ENCODE data around the gene ANKFY1.
"Not testable (repeated sequence)": the region's sequence is repeated elsewhere in the genome, so short reads cannot be mapped to it uniquely, and the experiment has no call there.

Gene ANKFY1

GRCh38 chr17:4150096-4150495 lies 113.7 kb downstream of the ANKFY1 start:
- no peak for ATAC-seq (replicated peaks; ENCODE audit: extremely low read depth, poor library complexity, severe bottlenecking)
- no peaks in the 10 kb centered on the region for H3K9me3 Mint-ChIP-seq

DNA sequence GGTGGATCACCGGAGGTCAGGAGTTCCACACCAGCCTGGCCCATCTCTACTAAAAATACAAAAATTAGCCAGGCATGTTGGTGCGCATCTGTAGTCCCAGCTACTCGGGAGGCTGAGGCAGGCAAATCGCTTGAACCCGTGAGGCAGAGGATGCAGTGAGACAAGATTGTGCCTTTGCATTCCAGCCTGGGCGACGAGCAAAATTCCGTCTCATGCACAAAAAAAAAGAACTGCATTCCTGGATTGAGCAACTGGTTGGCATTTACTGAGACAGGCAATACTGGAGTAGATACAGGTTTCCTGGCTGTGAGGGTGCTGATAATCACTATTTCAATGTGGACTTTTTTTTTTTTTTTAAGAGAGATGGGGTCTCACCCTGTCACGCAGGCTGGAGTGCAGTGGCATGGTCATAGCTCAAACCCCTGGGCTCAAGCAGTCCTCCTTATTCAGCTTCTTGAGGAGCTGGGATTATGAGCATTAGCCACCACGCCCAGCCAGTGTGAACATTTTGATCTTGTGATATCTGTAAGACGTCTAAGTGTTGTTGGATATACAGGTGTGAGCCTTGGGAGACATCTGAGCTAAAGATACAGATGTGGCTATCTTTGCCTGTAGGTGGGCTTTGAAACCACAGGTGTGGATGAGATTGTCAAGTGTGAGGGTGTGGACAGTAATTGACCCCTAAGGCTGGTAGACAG lies 115.0 kb downstream of the ANKFY1 start:
- H3K36me3 Mint-ChIP-seq (ENCODE audit: insufficient read depth), result peaks cover 4% of the 10 kb centered on the region
- no peaks in the 10 kb centered on the region for H3K9me3 Mint-ChIP-seq
- no peak for ATAC-seq (replicated peaks; ENCODE audit: extremely low read depth, poor library complexity, severe bottlenecking)
- H3K4me1 Mint-ChIP-seq, result peaks cover 13% of the 10 kb centered on the region
- no peak overlapping the region for H3K4me3 Mint-ChIP-seq
- H3K27ac Mint-ChIP-seq (ENCODE audit: low read depth), result no peak overlapping the region
- no peak for DNase-seq (ENCODE audit: low spot score in 2 of 2)
- no peaks in the 10 kb centered on the region for H3K27me3 Mint-ChIP-seq

More at GRCh38 chr17:4150096-4150495, 113.7 kb downstream of the ANKFY1 start:
- Mint-ChIP-seq H3K27me3 (no peaks in the 10 kb centered on the region), H3K36me3 (ENCODE audit: insufficient read depth) (no peaks in the 10 kb centered on the region), H3K27ac (ENCODE audit: low read depth) (no peak overlapping the region), H3K4me1 (peaks cover 4% of the 10 kb centered on the region), H3K4me3 (no peak overlapping the region)
- DNase-seq (ENCODE audit: low spot score in 2 of 2), result no peak

GRCh38 chr17:4147751-4148310 lies 115.9 kb downstream of the ANKFY1 start:
- no peaks in the 10 kb centered on the region for H3K27me3 Mint-ChIP-seq
- peaks cover 13% of the 10 kb centered on the region for H3K36me3 Mint-ChIP-seq (ENCODE audit: insufficient read depth)
- no peak overlapping the region for H3K4me3 Mint-ChIP-seq
- no peak for ATAC-seq (replicated peaks; ENCODE audit: extremely low read depth, poor library complexity, severe bottlenecking)
- no peak overlapping the region for H3K27ac Mint-ChIP-seq (ENCODE audit: low read depth)
- H3K4me1 Mint-ChIP-seq, result peaks cover 10% of the 10 kb centered on the region
- DNase-seq (ENCODE audit: low spot score in 2 of 2), result no peak
- H3K9me3 Mint-ChIP-seq, result no peaks in the 10 kb centered on the region

DNA sequence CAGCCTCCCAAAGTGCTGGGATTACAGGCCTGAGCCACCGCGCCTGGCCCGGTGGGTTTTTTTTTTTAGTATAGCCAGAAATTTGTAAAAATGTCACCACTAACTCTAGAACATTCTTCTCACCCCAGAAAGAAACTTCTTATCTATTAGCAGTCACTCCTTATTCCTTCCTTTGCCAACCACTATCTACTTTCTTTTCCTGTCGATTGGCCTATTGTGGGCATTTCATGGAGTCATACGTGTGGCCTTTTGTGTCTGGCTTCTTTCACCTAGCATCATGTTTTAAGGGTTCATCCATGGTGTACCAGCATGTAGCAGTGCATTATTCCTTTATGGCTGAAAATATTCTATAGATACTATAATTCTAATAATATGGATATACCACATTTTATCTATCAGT lies 117.1 kb downstream of the ANKFY1 start:
- H3K36me3 Mint-ChIP-seq (ENCODE audit: insufficient read depth), result peaks cover 20% of the 10 kb centered on the region

DNA sequence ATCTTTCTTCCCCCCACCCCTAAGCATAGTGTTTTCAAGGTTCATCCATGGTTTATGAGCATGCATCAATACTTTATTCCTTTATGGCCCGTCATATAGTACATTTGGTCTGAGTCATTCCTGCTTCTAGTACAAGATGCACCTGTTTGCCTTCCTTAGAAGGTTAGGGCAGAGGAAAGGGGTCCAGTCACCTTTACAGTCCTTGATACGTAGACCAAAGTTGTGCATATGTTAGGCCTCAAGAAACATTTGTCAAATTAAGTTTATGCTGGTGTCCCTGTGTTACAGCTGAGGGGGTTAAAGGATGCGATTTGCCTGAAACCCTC lies 119.4 kb downstream of the ANKFY1 start:
- Mint-ChIP-seq H3K27me3 (no peaks in the 10 kb centered on the region), H3K4me3 (peak overlapping the region; percentile 97), H3K36me3 (ENCODE audit: insufficient read depth) (peaks cover 22% of the 10 kb centered on the region), H3K27ac (ENCODE audit: low read depth) (peak overlapping the region; percentile 100), H3K4me1 (peaks cover 40% of the 10 kb centered on the region), H3K9me3 (no peaks in the 10 kb centered on the region)
- ATAC-seq (replicated peaks; ENCODE audit: extremely low read depth, poor library complexity, severe bottlenecking) (no peak), DNase-seq (ENCODE audit: low spot score in 2 of 2) (no peak)

More for the DNA sequence above, 117.1 kb downstream of the ANKFY1 start:
- ATAC-seq (replicated peaks; ENCODE audit: extremely low read depth, poor library complexity, severe bottlenecking) (no peak), DNase-seq (ENCODE audit: low spot score in 2 of 2) (no peak)
- H3K4me3 Mint-ChIP-seq, result no peak overlapping the region
- H3K9me3 Mint-ChIP-seq, result no peaks in the 10 kb centered on the region
- H3K27me3 Mint-ChIP-seq, result no peaks in the 10 kb centered on the region
- peaks cover 17% of the 10 kb centered on the region for H3K4me1 Mint-ChIP-seq
- H3K27ac Mint-ChIP-seq (ENCODE audit: low read depth), result no peak overlapping the region

GRCh38 chr17:4143563-4144421 lies 120.0 kb downstream of the ANKFY1 start:
- H3K27me3 Mint-ChIP-seq, result no peaks in the 10 kb centered on the region

DNA sequence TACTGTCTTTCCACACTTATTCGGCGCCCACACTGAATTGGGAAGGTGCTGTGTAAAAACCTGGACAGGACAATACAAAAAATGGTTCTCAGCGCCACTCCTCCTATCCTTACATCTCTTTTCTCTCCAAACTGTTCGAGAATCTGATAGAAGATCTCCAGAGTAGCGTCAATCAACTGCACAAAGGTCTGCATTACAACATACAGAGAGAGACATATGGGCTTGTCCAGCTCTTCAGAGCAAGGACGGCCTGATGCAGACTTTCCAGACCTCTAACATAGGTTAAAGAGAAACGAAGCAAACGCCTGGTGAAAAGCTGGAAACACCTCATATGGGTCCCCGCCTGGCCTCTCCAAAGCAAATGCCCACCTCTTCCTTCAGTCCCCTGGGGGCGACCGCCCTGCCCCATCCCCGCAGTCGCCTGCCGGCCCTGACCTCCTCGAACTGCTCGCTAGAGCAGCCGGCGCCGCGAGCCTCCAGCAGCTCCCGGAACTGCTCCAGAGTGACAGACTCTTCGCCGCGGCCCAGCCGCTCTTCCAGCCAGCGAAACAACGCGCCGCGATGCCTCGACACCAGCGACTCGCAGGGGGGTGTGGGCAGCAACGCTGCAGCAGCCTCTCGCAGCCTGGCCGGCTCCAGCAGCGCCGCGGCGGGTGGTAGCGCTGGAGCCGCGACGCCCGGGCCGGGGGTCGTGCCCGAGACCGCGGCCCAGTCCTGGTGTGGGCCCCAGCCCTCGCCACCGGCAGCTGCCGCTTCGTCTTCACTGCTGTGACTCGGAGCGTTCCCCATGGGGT lies 121.5 kb downstream of the ANKFY1 start:
- Mint-ChIP-seq H3K36me3 (ENCODE audit: insufficient read depth) (peaks cover 25% of the 10 kb centered on the region), H3K4me3 (peak overlapping the region; percentile 97), H3K9me3 (no peaks in the 10 kb centered on the region), H3K27ac (ENCODE audit: low read depth) (peak overlapping the region; percentile 100), H3K4me1 (peaks cover 57% of the 10 kb centered on the region), H3K27me3 (no peaks in the 10 kb centered on the region)
- ATAC-seq (replicated peaks; ENCODE audit: extremely low read depth, poor library complexity, severe bottlenecking) (peak; percentile 8), DNase-seq (ENCODE audit: low spot score in 2 of 2) (no peak)

More at GRCh38 chr17:4143563-4144421, 120.0 kb downstream of the ANKFY1 start:
- ATAC-seq (replicated peaks; ENCODE audit: extremely low read depth, poor library complexity, severe bottlenecking) (peak; percentile 79), DNase-seq (ENCODE audit: low spot score in 2 of 2) (peak; percentile 83 to 87)
- peak overlapping the region; percentile 100 for H3K27ac Mint-ChIP-seq (ENCODE audit: low read depth)
- peaks cover 22% of the 10 kb centered on the region for H3K36me3 Mint-ChIP-seq (ENCODE audit: insufficient read depth)
- H3K4me1 Mint-ChIP-seq, result peaks cover 43% of the 10 kb centered on the region
- H3K4me3 Mint-ChIP-seq, result peak overlapping the region; percentile 97
- H3K9me3 Mint-ChIP-seq, result no peaks in the 10 kb centered on the region

DNA sequence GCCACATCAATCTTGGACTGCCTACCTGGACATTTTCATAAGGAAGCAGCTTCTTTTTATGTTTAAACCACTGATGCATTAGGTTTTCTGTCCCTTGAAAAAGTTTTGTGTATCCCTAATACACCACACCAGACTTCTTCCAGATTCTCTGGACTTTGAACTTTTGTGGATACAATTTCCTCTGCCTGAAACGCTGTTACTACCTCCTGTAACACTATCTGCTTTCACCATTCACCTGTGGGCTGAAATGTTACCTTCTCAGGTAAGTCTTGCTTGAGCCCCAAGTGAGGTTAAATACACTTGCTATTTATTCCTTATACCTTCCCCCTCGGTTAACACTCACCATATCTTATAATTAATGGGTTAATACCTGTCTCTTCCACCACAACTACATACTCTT lies 123.7 kb downstream of the ANKFY1 start:
- Mint-ChIP-seq H3K9me3 (no peaks in the 10 kb centered on the region), H3K27ac (ENCODE audit: low read depth) (peak overlapping the region; percentile 29), H3K4me3 (peak overlapping the region; percentile 48), H3K4me1 (peaks cover 73% of the 10 kb centered on the region), H3K36me3 (ENCODE audit: insufficient read depth) (peaks cover 25% of the 10 kb centered on the region), H3K27me3 (no peaks in the 10 kb centered on the region)
- DNase-seq (ENCODE audit: low spot score in 2 of 2) (no peak), ATAC-seq (replicated peaks; ENCODE audit: extremely low read depth, poor library complexity, severe bottlenecking) (no peak)

GRCh38 chr17:4138906-4139526 lies 124.8 kb downstream of the ANKFY1 start:
- DNase-seq (ENCODE audit: low spot score in 2 of 2); H3K27me3 Mint-ChIP-seq; H3K27ac Mint-ChIP-seq (ENCODE audit: low read depth); H3K4me3 Mint-ChIP-seq; H3K9me3 Mint-ChIP-seq; ATAC-seq (replicated peaks; ENCODE audit: extremely low read depth, poor library complexity, severe bottlenecking): not testable (repeated sequence)
- peaks cover 24% of the 10 kb centered on the region for H3K36me3 Mint-ChIP-seq (ENCODE audit: insufficient read depth)
- H3K4me1 Mint-ChIP-seq, result peaks cover 77% of the 10 kb centered on the region

DNA sequence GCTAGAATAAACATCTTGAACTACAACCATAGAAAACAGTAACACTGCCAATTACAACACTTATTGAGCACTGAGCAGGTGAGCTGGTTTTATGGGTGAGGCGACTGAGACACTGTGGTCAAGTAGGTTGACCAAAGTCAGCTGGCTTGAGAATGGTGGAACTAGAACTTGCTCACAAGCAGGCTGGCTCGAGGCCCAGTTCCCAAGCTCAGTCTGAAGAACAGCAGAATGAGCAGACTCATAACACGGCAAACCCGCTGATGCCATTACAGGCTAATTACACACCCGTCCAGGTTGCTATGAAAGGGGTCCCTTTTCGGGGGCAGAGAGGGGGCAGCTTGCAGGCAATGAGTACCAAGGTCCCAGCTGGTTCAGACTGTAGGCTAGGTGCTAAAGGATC lies 127.4 kb downstream of the ANKFY1 start:
- DNase-seq (ENCODE audit: low spot score in 2 of 2), result no peak

DNA sequence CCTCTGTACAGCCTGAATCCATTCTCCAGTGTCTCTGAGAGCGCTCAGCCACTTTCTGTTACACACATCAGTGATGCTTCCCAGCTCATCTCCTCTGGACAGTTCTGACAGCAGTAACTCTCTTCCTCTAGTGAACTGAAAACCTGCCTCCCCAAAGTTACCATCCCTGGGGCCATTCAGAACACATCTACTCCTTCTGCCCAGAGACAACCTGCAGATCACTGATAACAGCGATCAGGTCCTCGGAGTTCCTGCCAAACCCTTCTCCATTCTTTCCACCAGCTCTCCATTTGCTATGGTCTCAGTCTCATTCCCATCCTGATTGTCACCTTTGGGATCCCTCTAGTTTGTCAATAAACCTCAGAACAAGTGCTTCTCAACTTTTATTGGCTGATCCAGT lies 128.3 kb downstream of the ANKFY1 start:
- Mint-ChIP-seq H3K4me1 (peaks cover 76% of the 10 kb centered on the region), H3K27me3 (no peaks in the 10 kb centered on the region), H3K27ac (ENCODE audit: low read depth) (no peak overlapping the region), H3K9me3 (no peaks in the 10 kb centered on the region), H3K4me3 (no peak overlapping the region), H3K36me3 (ENCODE audit: insufficient read depth) (peaks cover 8% of the 10 kb centered on the region)
- ATAC-seq (replicated peaks; ENCODE audit: extremely low read depth, poor library complexity, severe bottlenecking) (no peak), DNase-seq (ENCODE audit: low spot score in 2 of 2) (no peak)

More for the DNA sequence above, 127.4 kb downstream of the ANKFY1 start:
- Mint-ChIP-seq H3K4me1 (peaks cover 76% of the 10 kb centered on the region), H3K27me3 (no peaks in the 10 kb centered on the region), H3K4me3 (no peak overlapping the region), H3K27ac (ENCODE audit: low read depth) (peak overlapping the region; percentile 39), H3K36me3 (ENCODE audit: insufficient read depth) (peaks cover 7% of the 10 kb centered on the region), H3K9me3 (no peaks in the 10 kb centered on the region)
- ATAC-seq (replicated peaks; ENCODE audit: extremely low read depth, poor library complexity, severe bottlenecking), result no peak

DNA sequence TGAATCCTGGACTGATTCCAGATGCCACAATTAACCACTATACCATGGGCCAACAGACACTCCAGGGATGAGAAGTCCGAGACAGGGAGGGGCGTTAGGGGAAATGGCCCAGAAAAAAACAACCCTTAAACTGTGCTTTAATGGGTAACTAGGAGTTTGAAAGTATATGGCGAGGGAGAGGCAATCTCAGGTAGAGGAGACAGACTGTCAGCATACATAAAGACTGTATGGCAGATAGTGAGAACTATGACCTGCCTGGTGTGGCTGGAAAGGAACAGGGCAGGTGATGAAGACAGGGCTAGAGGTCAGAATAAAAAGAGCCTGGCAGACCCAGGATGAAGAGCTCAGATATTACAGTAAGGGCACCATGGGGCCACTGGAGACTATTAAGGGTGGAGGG lies 129.1 kb downstream of the ANKFY1 start:
- no peaks in the 10 kb centered on the region for H3K9me3 Mint-ChIP-seq
- no peaks in the 10 kb centered on the region for H3K27me3 Mint-ChIP-seq
- H3K27ac Mint-ChIP-seq (ENCODE audit: low read depth), result no peak overlapping the region
- peaks cover 11% of the 10 kb centered on the region for H3K36me3 Mint-ChIP-seq (ENCODE audit: insufficient read depth)
- H3K4me3 Mint-ChIP-seq, result no peak overlapping the region
- no peak for ATAC-seq (replicated peaks; ENCODE audit: extremely low read depth, poor library complexity, severe bottlenecking)
- no peak for DNase-seq (ENCODE audit: low spot score in 2 of 2)
- peaks cover 72% of the 10 kb centered on the region for H3K4me1 Mint-ChIP-seq

All from central memory CD8-positive, alpha-beta T cell (primary cell).